HepG2 (cell line): ENCODE data around the gene DDX54.

ENCODE experiments used
- CBX5 ChIP-seq: sonication (generic); formaldehyde crosslinking; IDR thresholded peaks from 2 replicates; pipeline ENCODE4 v1.4.0; 2020; ENCODE audit warnings: missing genetic modification reagents, borderline replicate concordance
- CTCF ChIP-seq: sonication (generic); formaldehyde crosslinking; IDR thresholded peaks from 2 replicates; pipeline ENCODE4 v1.5.0; 2020; ENCODE audit warnings: mild to moderate bottlenecking, missing genetic modification reagents, moderate library complexity
- MED1 ChIP-seq: sonication (generic); formaldehyde crosslinking; IDR thresholded peaks from 2 replicates; pipeline ENCODE4 v1.4.0; 2020; ENCODE audit warnings: missing genetic modification reagents
- SSRP1 ChIP-seq: IDR thresholded peaks from 2 replicates; pipeline ENCODE4 v1.6.1; 2016; ENCODE audit warnings: control low read depth
- ZKSCAN1 ChIP-seq: fragments of 150-350 bp; IDR thresholded peaks from 2 replicates; pipeline ENCODE4 v1.6.1; 2014; ENCODE audit warnings: low read length
- TF ChIP-seq, protein P1 (sequence below): sonication (generic); formaldehyde crosslinking; IDR thresholded peaks from 2 replicates; pipeline ENCODE4 v1.4.0; 2020; ENCODE audit warnings: missing genetic modification reagents
- TF ChIP-seq, protein P2 (sequence below): sonication (generic); formaldehyde crosslinking; IDR thresholded peaks from 2 replicates; pipeline ENCODE4 v1.4.0; 2020; ENCODE audit warnings: mild to moderate bottlenecking, missing genetic modification reagents

- TF ChIP-seq CTCF (no peak), MED1 (CRISPR knock-in tag) (no peak), SSRP1 (no peak), CBX5 (no peak), ZKSCAN1 (no peak)
- TF ChIP-seq, protein P1, sequence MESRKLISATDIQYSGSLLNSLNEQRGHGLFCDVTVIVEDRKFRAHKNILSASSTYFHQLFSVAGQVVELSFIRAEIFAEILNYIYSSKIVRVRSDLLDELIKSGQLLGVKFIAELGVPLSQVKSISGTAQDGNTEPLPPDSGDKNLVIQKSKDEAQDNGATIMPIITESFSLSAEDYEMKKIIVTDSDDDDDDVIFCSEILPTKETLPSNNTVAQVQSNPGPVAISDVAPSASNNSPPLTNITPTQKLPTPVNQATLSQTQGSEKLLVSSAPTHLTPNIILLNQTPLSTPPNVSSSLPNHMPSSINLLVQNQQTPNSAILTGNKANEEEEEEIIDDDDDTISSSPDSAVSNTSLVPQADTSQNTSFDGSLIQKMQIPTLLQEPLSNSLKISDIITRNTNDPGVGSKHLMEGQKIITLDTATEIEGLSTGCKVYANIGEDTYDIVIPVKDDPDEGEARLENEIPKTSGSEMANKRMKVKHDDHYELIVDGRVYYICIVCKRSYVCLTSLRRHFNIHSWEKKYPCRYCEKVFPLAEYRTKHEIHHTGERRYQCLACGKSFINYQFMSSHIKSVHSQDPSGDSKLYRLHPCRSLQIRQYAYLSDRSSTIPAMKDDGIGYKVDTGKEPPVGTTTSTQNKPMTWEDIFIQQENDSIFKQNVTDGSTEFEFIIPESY (CRISPR knock-in tag), result no peak
- TF ChIP-seq, protein P2, sequence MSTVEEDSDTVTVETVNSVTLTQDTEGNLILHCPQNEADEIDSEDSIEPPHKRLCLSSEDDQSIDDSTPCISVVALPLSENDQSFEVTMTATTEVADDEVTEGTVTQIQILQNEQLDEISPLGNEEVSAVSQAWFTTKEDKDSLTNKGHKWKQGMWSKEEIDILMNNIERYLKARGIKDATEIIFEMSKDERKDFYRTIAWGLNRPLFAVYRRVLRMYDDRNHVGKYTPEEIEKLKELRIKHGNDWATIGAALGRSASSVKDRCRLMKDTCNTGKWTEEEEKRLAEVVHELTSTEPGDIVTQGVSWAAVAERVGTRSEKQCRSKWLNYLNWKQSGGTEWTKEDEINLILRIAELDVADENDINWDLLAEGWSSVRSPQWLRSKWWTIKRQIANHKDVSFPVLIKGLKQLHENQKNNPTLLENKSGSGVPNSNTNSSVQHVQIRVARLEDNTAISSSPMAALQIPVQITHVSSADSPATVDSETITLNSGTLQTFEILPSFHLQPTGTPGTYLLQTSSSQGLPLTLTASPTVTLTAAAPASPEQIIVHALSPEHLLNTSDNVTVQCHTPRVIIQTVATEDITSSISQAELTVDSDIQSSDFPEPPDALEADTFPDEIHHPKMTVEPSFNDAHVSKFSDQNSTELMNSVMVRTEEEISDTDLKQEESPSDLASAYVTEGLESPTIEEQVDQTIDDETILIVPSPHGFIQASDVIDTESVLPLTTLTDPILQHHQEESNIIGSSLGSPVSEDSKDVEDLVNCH, result no peak
These were observed 44.6 kb downstream of the DDX54 start for GRCh38 chr12:113140706-113141105.
